SK-N-SH treated with all-trans-retinoic acid at 6 μM for 48 hours (cell line): ENCODE data around the gene GSDMA.

Experiments used
- ATAC-seq: fragments of 200-7000 bp; cut with Tn5 transposase; 3 replicates; pipeline ENCODE4 v1.9.1; 2020; ENCODE audit warnings: mild to moderate bottlenecking, moderate library complexity
- ARNTL ChIP-seq: fragments of 450-650 bp; formaldehyde crosslinking; IDR thresholded peaks from 2 replicates; pipeline ENCODE4 v1.5.0; 2020; ENCODE audit warnings: low read depth, mild to moderate bottlenecking, moderate library complexity, borderline replicate concordance
- BACH2 ChIP-seq: fragments of 250-450 bp; sonication (Bioruptor Pico); IDR thresholded peaks from 2 replicates; pipeline ENCODE4 v1.9.0; 2021; ENCODE audit warnings: mild to moderate bottlenecking, borderline replicate concordance
- CSDC2 ChIP-seq: fragments of 250-450 bp; sonication (Bioruptor Pico); IDR thresholded peaks from 2 replicates; pipeline ENCODE4 v1.5.0; 2020; ENCODE audit warnings: mild to moderate bottlenecking, moderate library complexity
- ESRRG ChIP-seq: fragments of 250-450 bp; sonication (Bioruptor Pico); IDR thresholded peaks from 2 replicates; pipeline ENCODE4 v1.6.1; 2021; ENCODE audit warnings: mild to moderate bottlenecking
- GLIS3 ChIP-seq: fragments of 250-450 bp; sonication (Bioruptor Pico); IDR thresholded peaks from 2 replicates; pipeline ENCODE4 v1.5.0; 2020; ENCODE audit warnings: mild to moderate bottlenecking, moderate library complexity
- ISL1 ChIP-seq: fragments of 250-450 bp; sonication (Bioruptor Pico); IDR thresholded peaks from 2 replicates; pipeline ENCODE4 v2.1.2; 2022; ENCODE audit warnings: mild to moderate bottlenecking, moderate library complexity
- OSR1 ChIP-seq: fragments of 250-450 bp; sonication (Bioruptor Pico); IDR thresholded peaks from 2 replicates; pipeline ENCODE4 v1.8.0; 2022; ENCODE audit warnings: moderate library complexity, mild to moderate bottlenecking, inconsistent platforms
- PPARA ChIP-seq: fragments of 250-450 bp; sonication (Bioruptor Pico); IDR thresholded peaks from 2 replicates; pipeline ENCODE4 v1.5.0; 2020; ENCODE audit warnings: mild to moderate bottlenecking, borderline replicate concordance
- RARB ChIP-seq: fragments of 250-450 bp; sonication (Bioruptor Pico); IDR thresholded peaks from 2 replicates; pipeline ENCODE4 v1.8.0; 2021; ENCODE audit warnings: mild to moderate bottlenecking, moderate library complexity
- SNAI2 ChIP-seq: fragments of 250-450 bp; sonication (Bioruptor Pico); IDR thresholded peaks from 2 replicates; pipeline ENCODE4 v1.5.0; 2020; ENCODE audit warnings: mild to moderate bottlenecking, moderate library complexity
- TCF4 ChIP-seq: fragments of 250-450 bp; sonication (Bioruptor Pico); IDR thresholded peaks from 2 replicates; pipeline ENCODE4 v1.8.0; 2021; ENCODE audit warnings: mild to moderate bottlenecking, moderate library complexity, borderline replicate concordance
- ZFP3 ChIP-seq: fragments of 250-450 bp; sonication (Bioruptor Pico); IDR thresholded peaks from 2 replicates; pipeline ENCODE4 v1.5.0; 2020; ENCODE audit warnings: mild to moderate bottlenecking, moderate library complexity
- ZFP30 ChIP-seq: fragments of 450-650 bp; formaldehyde crosslinking; IDR thresholded peaks from 2 replicates; pipeline ENCODE4 v1.5.0; 2022; ENCODE audit warnings: mild to moderate bottlenecking, moderate library complexity
- ZNF565 ChIP-seq: fragments of 450-650 bp; formaldehyde crosslinking; conservative IDR thresholded peaks from 2 replicates; pipeline ENCODE4 v1.5.0; 2020; ENCODE audit warnings: low read depth, mild to moderate bottlenecking, moderate library complexity
- ZNF70 ChIP-seq: fragments of 450-650 bp; formaldehyde crosslinking; IDR thresholded peaks from 2 replicates; pipeline ENCODE4 v1.5.0; 2020; ENCODE audit warnings: mild to moderate bottlenecking, moderate library complexity
- TF ChIP-seq, protein P1 (sequence below): fragments of 250-450 bp; sonication (Bioruptor Pico); IDR thresholded peaks from 2 replicates; pipeline ENCODE4 v1.5.1; 2020; ENCODE audit warnings: low read depth, mild to moderate bottlenecking, moderate library complexity
- TF ChIP-seq, protein P2 (sequence below): fragments of 250-450 bp; sonication (Bioruptor Pico); IDR thresholded peaks from 2 replicates; pipeline ENCODE4 v1.5.0; 2020; ENCODE audit warnings: mild to moderate bottlenecking, moderate library complexity
- TF ChIP-seq, protein P3 (sequence below): fragments of 250-450 bp; sonication (Bioruptor Pico); IDR thresholded peaks from 2 replicates; pipeline ENCODE4 v1.8.0; 2020; ENCODE audit warnings: mild to moderate bottlenecking, moderate library complexity, borderline replicate concordance

The GSDMA gene

GRCh38 chr17:39939588-39940419 is 23.0 kb upstream of the GSDMA start:
- peak; percentile 90 for ATAC-seq
- TF ChIP-seq ARNTL (no peak), TCF4 (CRISPR knock-in tag) (peak; percentile 48; the same call in 1 of the 2 replicates), SNAI2 (no peak), ZFP3 (no peak), CSDC2 (no peak), ISL1 (CRISPR knock-in tag) (0 out of 2 replicates have a peak, but pooled peaks have one; percentile 24)
- TF ChIP-seq, protein P1, sequence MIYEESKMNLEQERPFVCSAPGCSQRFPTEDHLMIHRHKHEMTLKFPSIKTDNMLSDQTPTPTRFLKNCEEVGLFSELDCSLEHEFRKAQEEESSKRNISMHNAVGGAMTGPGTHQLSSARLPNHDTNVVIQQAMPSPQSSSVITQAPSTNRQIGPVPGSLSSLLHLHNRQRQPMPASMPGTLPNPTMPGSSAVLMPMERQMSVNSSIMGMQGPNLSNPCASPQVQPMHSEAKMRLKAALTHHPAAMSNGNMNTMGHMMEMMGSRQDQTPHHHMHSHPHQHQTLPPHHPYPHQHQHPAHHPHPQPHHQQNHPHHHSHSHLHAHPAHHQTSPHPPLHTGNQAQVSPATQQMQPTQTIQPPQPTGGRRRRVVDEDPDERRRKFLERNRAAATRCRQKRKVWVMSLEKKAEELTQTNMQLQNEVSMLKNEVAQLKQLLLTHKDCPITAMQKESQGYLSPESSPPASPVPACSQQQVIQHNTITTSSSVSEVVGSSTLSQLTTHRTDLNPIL (CRISPR knock-in tag) = 0 out of 2 replicates have a peak, but pooled peaks have one; percentile 36
- TF ChIP-seq, protein P2, sequence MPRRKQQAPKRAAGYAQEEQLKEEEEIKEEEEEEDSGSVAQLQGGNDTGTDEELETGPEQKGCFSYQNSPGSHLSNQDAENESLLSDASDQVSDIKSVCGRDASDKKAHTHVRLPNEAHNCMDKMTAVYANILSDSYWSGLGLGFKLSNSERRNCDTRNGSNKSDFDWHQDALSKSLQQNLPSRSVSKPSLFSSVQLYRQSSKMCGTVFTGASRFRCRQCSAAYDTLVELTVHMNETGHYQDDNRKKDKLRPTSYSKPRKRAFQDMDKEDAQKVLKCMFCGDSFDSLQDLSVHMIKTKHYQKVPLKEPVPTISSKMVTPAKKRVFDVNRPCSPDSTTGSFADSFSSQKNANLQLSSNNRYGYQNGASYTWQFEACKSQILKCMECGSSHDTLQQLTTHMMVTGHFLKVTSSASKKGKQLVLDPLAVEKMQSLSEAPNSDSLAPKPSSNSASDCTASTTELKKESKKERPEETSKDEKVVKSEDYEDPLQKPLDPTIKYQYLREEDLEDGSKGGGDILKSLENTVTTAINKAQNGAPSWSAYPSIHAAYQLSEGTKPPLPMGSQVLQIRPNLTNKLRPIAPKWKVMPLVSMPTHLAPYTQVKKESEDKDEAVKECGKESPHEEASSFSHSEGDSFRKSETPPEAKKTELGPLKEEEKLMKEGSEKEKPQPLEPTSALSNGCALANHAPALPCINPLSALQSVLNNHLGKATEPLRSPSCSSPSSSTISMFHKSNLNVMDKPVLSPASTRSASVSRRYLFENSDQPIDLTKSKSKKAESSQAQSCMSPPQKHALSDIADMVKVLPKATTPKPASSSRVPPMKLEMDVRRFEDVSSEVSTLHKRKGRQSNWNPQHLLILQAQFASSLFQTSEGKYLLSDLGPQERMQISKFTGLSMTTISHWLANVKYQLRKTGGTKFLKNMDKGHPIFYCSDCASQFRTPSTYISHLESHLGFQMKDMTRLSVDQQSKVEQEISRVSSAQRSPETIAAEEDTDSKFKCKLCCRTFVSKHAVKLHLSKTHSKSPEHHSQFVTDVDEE (CRISPR knock-in tag) = no peak

DNA sequence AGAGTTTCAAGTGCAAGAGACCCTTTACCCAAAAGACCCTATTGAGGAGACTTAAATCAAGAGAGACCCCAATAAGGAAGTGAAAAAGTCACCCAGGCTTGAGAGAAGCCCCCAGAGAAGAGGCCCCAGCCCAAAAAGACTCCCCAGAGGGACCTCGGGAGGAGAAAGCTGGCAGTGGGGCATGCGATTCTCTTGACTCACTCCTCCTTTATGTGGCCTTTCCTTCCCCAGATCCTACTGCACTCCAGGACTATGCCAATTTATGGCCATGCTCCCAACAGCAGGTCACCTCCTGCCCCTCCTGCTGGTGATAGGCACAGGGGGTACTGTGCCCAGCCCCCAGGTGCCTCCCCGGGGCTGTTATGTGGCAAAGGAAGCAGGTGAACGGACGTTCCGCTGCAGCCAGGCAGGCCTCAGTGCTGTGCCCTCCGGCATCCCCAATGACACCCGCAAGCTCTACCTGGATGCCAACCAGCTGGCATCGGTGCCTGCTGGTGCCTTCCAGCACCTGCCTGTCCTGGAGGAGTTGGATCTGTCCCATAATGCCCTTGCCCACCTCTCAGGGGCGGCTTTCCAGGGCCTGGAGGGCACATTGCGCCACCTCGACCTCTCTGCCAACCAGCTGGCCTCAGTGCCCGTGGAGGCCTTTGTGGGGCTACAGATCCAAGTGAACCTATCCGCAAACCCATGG is 19.0 kb upstream of the GSDMA start:
- TF ChIP-seq CSDC2 (no peak), ZFP3 (no peak), ESRRG (CRISPR knock-in tag) (no peak), ZNF565 (no peak), RARB (no peak), ZNF70 (no peak), PPARA (no peak), SNAI2 (no peak), BACH2 (CRISPR knock-in tag) (no peak), TCF4 (CRISPR knock-in tag) (no peak), OSR1 (no peak)
- TF ChIP-seq, protein P2 (CRISPR knock-in tag) = no peak
- TF ChIP-seq, protein P3, sequence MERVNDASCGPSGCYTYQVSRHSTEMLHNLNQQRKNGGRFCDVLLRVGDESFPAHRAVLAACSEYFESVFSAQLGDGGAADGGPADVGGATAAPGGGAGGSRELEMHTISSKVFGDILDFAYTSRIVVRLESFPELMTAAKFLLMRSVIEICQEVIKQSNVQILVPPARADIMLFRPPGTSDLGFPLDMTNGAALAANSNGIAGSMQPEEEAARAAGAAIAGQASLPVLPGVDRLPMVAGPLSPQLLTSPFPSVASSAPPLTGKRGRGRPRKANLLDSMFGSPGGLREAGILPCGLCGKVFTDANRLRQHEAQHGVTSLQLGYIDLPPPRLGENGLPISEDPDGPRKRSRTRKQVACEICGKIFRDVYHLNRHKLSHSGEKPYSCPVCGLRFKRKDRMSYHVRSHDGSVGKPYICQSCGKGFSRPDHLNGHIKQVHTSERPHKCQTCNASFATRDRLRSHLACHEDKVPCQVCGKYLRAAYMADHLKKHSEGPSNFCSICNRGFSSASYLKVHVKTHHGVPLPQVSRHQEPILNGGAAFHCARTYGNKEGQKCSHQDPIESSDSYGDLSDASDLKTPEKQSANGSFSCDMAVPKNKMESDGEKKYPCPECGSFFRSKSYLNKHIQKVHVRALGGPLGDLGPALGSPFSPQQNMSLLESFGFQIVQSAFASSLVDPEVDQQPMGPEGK (CRISPR knock-in tag) = no peak
- no peak for ATAC-seq

DNA sequence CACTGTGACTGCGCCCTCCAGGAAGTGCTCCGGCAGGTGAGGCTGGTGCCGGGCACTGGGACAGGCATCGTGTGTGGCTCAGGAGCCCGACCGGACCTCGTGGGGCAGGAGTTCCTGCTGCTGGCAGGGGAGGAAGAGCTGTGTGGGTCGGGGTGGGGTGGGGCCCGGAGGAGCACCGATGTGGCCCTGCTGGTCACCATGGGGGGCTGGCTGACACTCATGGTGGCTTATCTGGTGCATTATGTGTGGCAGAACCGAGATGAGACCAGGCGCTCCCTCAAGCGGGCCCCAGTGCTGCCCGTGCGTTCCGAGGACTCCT is 18.5 kb upstream of the GSDMA start:
- no peak for ATAC-seq
- TF ChIP-seq CSDC2 (no peak), TCF4 (CRISPR knock-in tag) (no peak), RARB (no peak), ZFP30 (CRISPR knock-in tag) (no peak), GLIS3 (CRISPR knock-in tag) (no peak)
- TF ChIP-seq, protein P3 (CRISPR knock-in tag) = no peak
- TF ChIP-seq, protein P1 (CRISPR knock-in tag) = no peak
- TF ChIP-seq, protein P2 (CRISPR knock-in tag) = no peak
